ACHN (cell line): Measurements from ENCODE around the gene SCFD2.
A peak's percentile ranks its signal among the peaks of the same experiment; 100 is the strongest.
"Not testable (repeated sequence)": the region's sequence is repeated elsewhere in the genome, so short reads cannot be mapped to it uniquely, and the experiment has no call there.

Experiments
- DNase-seq: peaks from one replicate; pipeline ENCODE4 v3.0.0-alpha.2; 2015
- in situ Hi-C: cut with HindIII; loops from 2 replicates; pipeline ENCODE4 v1.10.0; 2017; ENCODE audit warnings: low sequenced_read_pairs, low pct_ligation_motif_present, low pct_unique_long_range_greater_than_20kb

The SCFD2 gene

DNA sequence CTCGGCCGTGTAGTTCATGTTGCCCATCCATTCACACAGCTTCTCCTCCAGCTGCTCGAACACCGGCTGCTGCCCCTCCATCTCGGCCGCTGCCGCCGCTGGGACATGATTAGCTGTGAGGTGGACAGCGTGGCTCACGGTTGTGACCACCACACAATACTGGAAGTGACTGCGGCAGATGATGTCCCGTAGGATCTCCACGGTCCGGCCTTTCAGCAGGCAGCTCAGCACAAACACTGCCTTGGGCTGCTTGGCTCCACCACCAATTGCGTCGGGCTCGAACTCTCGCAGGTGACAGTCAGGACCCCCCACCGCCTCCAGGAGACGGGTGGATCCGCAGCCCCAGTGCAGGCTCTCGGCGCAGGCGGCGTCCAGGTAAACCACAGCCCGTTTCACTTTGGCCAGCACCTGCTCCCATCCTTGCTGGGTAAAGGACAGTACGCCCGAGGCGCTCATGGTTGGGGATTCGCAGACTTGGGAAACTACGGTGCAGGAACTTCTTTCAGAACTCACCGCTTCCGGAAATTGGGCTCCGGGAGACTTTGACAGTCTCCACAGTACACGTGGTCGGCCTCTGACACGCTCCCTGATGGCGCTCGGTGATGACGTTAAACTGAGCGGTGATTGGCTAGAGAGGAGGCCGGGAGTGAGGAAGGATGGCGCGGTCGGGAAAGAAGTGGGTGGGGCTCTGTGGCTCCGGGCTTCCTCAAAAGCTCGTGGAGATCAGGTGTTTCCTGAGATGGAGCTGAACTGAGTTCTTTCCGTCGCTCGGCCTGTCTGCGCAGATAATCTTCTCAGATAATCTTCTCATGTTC, at the start of gene SCFD2:
Gene SCFD2, minus strand, starts transcription at position 576 of the 815 bp plus-strand sequence.
- peak; percentile 96 for DNase-seq
- in situ Hi-C loops: no loop called here

DNA sequence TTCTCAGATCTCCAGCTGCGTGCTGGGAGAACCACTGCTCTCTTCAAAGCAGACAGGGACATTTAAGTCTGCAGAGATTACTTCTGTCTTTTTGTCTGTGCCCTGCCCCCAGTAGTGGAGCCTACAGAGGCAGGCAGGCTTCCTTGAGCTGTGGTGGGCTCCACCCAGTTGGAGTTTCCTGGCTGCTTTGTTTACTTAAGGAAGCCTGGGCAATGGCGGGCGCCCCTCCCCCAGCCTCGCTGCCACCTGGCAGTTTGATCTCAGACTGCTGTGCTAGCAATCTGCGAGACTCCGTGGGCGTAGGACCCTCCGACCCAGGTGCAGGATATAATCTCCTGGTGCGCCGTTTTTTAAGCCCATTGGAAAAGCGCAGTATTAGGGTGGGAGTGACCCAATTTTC, 43.6 kb upstream of the SCFD2 start:
- DNase-seq, in situ Hi-C loops: not testable (repeated sequence)

DNA sequence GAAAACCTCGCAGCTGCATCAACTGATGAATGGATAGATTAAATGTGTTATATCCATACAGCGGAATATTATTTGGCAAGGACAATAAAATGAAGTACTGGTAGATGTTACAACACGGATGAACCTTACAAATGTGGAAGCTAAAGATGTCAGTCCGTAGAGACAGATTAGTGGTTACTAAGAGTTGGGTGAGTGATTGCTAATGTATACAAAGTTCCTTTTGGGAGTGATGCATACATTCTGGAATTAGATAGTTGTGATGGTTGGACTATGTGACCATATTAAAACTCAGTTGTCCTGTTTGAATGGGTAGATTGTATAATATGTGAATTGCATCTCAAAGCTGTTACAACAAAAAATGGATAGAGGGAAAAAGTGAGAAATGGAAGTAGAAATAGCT, 14.4 kb upstream of the SCFD2 start:
- in situ Hi-C loops: no loop called here

DNA sequence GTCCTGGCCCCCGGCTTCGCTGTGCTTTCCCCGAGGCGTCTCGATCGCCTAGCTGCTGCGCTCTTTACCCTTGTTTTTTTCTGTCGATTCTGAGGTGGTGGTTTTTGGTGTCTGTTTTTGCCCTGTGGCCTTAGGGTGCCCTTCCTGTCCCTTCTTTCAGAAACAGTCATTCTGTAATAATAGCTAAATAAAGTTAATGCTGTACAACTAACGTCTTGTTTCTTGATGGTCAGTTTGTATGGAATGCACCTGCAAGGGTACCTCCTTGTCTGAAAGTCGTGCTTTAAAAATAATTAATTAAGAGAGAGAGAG, 12.3 kb upstream of the SCFD2 start:
- in situ Hi-C loops: no loop called here
- no peak for DNase-seq

More for the DNA sequence above, 14.4 kb upstream of the SCFD2 start:
- DNase-seq: no peak

DNA sequence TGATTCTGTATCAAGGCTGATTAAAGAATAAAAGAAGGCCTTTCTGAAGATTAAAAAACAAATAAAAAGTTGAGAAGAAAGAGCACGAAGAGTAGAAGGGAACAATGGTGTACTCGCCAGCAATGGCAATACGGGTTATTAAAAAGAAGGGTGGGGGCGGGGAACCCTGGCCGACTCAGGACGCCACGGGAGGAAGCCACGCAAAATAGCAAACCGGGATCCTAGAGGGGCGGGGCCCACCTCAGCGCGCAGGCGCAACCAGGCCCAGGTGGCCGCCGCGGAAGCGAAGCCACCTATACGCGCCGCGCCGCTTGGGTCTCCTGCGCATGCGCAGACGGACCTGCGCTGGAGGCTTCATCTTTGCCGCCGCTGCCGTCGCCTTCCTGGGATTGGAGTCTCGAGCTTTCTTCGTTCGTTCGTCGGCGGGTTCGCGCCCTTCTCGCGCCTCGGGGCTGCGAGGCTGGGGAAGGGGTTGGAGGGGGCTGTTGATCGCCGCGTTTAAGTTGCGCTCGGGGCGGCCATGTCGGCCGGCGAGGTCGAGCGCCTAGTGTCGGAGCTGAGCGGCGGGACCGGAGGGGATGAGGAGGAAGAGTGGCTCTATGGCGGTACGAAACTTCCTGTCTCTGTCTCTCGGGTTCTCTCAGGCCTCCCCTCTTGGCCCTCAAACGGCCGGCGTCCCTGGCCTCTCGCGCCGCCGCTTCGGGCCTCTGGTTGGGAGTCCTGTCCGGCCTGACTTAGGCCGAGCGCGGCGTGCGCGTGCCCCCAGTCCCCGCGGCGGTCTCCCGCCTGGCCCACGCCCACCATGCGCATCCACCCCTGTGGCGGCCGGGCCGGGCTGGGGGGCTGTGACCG, 11.7 kb upstream of the SCFD2 start, which contains the start of gene FIP1L1:
Gene FIP1L1, plus strand, starts transcription at position 323 of the 852 bp plus-strand sequence. Its CDS starts 198 bp downstream, at position 521.
- in situ Hi-C loops: no loop called here
- DNase-seq: peak; percentile 88

DNA sequence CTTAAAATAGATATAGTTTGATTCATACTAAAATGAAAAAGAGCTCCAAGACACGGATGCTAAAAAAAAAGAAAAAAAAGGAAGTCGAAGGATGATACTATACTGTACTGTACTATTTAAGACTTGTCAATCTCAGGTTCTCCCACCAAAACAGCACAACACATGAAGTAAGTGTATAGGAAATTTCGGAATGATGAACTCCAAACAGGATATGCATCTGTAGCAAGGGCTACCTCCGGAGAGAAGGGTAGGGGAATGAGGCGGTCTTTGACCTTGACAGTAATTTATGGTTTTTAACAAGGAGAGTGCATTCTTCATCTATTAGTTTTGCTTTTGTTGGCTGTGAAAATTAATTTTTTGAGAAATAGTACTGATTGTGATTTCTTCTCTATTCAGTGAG, 11.0 kb upstream of the SCFD2 start:
- no peak for DNase-seq
- in situ Hi-C loops: no loop called here

DNA sequence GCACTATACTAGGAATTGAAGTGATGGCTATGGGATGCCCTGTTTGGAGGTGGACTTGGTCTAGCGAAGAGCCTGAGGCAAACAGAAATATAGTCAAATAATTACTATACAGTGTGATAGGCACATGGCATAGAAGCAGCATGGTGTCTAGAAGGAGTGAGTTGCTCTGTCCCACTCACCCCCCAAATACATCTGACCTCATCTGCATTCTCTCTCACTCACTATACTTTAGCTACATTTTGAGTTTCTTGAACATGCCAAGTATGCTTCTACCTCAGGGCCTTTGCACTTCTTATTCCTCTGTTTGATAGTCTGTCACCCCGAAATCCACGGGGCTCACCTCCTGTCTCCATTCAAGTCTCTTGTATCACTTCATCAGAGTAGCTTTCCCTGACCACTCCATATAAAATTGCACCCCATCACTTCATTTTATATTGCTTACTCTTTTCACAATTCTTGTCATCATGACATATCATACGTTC, 9.0 kb upstream of the SCFD2 start:
- in situ Hi-C loops: no loop called here
- no peak for DNase-seq

DNA sequence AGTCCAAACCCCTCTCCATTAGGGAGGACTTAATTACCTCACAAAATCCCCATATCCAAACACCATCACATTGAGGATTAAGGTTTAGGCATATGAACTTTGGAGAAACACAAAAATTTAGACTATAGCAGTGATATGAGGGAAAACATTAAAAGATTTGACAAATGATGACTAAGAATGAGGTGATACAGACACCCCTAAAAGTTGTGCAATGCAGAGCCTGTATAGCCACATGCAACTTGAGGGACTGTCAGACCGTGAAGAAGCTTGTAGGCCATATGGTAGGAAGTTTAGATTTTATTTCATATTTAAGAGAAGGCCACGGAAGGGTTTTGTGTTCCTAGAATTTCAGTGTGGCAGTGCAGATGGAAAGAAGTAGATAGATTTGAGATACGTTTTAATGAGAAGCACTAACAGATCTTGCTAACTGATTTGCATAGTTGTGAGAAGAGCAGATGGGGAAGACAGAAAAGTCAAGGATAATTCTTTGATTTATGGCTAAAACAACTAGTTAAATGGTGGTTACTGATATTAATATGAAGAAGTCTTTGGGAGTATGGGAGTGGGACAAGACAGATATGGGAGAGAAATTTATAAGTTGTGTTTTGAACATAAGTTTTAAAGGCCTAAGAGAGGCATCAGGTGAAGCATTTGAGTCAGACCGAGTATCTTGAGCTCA, 6.1 kb upstream of the SCFD2 start:
- in situ Hi-C loops: no loop called here
- no peak for DNase-seq

DNA sequence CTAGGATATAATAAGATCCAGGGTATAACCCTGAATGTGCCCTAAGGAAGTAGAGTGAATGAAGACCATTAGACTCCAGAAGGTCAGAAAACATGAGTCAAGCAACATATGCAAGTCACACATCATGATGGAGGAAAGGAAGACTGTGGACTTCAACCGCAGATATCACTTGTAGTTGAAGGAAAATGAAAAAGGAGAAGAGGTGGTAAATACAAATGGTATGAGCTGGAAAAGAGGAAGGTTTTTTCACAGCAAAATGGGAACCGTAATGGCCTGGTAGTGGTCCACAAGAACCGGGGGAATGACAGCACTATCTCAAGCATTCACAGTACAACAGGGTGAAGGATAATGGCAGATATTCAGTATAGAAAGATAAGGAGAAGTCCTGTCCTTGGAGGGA, 5.2 kb upstream of the SCFD2 start:
- DNase-seq: no peak
- in situ Hi-C loops: no loop called here

DNA sequence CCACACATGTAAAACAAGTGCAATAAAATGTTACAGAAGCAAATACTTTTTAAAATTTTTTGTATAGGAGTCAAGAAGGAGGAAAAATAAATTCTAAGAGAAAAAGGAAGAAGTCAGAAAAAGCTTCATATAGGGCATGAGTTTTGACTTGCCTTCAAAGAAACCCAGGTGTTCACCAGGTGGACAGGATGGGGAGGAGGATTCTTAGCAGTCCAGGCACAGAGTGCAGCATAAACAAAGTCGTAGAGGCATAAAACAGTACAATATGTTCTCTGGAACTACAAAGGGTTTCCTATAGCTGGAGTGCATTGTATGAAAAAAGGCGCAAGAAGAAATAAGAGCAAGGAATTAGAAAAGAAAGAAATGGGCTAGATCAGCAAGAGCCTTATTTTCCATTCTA, 1.9 kb upstream of the SCFD2 start:
- in situ Hi-C loops: no loop called here

DNA sequence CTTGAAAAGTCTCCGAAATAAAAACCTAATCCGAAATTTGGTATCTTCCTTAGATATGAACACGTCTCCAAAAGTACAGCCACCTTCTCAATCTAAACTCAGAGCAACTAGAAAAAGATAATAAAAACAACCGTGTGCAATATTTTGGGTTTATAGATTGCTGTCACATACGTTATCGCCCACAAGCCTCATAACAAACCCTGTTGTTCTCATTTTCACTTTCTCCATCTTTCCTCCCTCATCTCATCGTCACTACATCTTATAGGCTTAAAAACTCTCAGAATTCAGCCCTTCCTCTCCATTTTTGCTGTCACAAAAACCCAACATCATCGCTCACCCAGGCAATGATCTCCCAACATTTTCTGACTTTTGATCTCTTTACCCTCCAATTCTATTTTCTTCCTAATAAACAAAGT, 448 bp upstream of the SCFD2 start:
- no peak for DNase-seq
- in situ Hi-C loops: no loop called here

More for the DNA sequence above, 1.9 kb upstream of the SCFD2 start:
- DNase-seq: no peak

DNA sequence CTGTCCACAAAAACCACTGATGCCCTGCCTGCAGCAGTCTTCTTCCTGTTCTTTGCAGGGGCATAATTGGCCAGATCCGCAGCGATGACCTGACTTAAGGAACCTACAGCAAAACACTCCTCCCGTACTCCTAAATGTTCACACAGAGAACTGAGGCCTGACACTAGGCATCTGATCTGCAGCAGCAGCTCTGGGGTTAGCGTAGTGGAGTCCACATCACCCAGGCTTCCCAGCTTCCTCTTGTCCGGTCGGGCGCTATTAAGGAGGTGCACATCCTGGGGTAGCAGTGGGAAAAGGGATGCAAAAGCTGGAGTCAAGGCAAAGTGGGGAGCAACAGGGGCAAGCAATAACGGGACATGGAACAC, 758 bp downstream of the SCFD2 start:
- DNase-seq: peak; percentile 14

DNA sequence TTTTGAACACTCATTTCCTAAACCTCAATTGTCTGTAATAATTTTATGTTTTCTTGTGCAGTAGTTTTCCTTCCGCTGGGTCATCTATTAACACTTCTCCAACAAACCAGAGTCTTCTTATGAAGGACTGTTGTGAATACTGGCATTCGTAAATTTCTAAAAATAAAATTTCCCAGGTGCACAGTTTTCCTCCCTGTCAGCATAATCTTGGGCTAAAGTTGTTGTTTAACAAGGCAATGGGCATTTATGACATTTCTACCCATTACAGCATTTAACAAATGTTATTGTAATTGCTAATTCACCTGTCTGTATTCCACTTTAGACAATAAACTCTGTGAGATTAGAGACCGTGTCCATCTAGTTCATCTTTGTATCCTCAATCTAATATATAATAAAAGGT, 1.2 kb downstream of the SCFD2 start:
- no peak for DNase-seq
- in situ Hi-C loops: no loop called here

More for the DNA sequence above, 758 bp downstream of the SCFD2 start:
- in situ Hi-C loops: no loop called here

DNA sequence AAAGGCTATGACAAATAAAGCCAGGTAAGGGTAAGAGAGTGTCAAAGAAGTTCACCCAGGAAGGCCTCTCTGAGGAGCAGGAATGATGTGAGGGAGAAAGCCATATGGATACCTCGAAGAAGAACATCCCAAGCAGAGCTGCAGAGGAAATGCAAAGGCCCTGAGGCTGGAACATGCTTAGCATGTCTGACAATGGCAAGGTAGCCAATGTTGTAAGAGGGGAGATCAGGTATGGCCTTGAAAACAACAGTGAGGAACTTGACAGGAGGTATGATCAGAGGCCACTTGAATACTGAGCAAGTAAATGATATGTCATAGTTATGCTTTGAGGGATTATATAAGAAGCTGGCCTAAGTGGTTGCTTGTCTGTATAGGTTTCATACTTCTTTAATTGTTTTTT, 3.8 kb downstream of the SCFD2 start:
- DNase-seq: no peak
- in situ Hi-C loops: no loop called here

DNA sequence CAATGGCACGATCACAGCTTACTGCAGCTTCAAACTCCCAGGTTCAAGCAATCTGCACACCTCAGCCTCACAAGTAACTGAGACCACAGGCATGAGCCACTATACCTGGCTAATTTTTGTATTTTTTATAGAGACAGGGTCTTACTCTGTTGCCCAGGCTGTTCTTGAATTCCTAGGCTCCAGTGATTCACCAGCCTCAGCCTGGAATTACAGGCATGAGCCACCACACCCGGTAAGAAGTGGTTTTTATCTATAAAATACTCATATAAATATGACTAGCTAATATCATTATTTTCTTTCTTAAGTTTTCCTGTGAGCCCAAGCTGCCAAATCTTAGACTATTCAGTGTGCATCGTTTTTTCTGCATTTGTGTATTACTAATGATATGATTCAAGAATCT, 4.4 kb downstream of the SCFD2 start:
- in situ Hi-C loops: no loop called here
- DNase-seq: no peak

DNA sequence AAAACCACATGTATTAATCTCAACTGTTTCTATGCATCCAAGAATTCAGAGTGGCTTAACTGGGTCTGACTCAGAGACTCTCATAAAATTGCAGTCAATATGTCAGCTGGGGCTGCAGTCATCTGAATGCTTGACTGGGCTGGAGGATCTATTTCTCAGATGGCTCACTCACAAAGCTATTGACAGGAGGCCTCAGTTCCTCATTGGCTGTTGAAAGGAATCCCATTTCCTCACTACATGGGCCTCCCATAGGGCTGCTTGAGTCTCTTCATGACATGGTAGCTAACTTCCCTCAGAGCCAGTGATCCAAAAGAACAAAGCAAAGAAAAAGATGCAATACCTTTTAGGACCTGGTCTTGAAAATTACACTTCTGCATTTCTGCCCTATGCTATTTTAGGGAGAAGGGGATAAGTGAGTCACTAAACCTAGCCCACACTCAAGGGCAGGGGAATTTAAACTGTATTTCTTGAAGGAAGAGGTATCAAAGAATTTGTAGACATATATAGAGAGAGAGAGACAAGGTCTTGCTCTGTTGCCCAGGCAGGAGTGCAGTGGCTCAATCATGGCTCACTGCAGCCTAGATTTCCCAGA, 9.8 kb downstream of the SCFD2 start:
- no peak for DNase-seq
- in situ Hi-C loops: no loop called here

DNA sequence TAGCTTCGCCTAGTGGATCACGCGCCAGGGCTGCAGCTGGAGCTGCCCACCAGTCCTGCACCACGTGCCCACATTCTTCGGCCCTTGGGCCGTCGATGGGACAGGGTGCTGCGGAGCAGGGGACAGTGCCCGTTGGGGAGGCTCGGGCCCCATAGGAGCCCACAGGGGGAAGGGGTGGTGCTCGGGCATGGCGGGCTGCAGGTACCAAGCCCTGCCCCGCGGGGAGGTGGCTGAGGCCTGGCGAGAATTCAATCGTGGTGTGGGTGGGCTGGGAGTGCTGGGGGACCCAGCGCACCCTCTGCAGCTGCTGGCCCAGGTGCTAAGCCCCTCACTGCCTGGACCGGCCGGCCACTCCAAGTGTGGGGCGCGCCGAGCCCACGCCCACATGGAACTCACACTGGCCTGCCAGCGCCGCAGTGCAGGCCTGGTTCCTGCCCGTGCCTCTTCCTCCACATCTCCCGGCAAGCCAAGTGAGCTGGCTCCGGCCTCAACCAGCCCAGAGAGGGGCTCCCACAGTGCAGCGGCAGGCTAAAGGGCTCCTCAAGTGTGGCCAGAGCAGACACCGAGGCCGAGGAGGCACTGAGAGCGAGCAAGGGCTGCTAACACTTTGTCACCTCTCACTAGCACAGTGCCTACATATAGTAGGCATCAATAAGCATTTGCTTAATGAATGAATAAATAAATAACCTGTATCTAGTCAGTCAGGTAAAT, 11.7 kb downstream of the SCFD2 start:
- DNase-seq: no peak
- in situ Hi-C loops: no loop called here

DNA sequence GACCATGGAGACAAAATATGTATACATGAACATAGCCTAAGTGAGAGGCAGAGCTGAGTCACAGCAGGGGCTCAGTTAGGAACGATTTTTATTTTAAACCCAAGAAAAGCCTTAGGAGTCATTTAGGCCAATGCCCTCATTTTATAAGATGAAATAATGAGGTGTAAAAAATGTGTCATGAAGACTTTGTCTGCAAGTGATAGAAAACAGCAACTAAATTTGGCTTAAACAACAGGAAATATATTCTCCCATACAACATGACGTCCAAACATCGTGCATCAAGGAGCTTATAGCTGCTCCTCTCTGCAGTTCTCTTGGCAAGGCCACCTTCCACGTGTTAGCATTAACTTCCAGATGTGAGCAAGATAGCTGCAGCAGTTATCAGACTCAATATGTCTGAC, 16.8 kb downstream of the SCFD2 start:
- DNase-seq: no peak
- in situ Hi-C loops: no loop called here
